Right atrium auricular region (tissue), 2 donors: ENCODE data around the gene C12orf56. TPM values are rescaled to one million over a fixed set of nuclear protein-coding genes. Genes with fewer than 3 reads are reported as not detected.

Experiments
- DNase-seq: peaks from one replicate; pipeline ENCODE4 v3.0.0-alpha.2; 2019; ENCODE audit warnings: low spot score
- H3K27ac ChIP-seq, 2 donors: fragments of 200-600 bp; sonication (generic); 1 replicate in 1 of 2; 2 replicates in 1 of 2; pipeline ENCODE4 v1.5.1; 2016 to 2019
- H3K27me3 ChIP-seq, 2 donors: fragments of 200-600 bp; sonication (generic); one replicate each; pipeline versions ENCODE4 v1.5.1 to v1.6.0; 2017 to 2019
- H3K36me3 ChIP-seq: fragments of 200-600 bp; sonication (generic); one replicate; pipeline ENCODE4 v1.5.1; 2016
- H3K4me1 ChIP-seq, 2 donors: fragments of 200-600 bp; sonication (generic); one replicate each; pipeline versions ENCODE4 v1.5.1 to v1.6.0; 2017 to 2019
- H3K4me3 ChIP-seq, 2 donors: fragments of 200-600 bp; sonication (generic); 1 replicate in 1 of 2; 2 replicates in 1 of 2; pipeline ENCODE4 v1.5.1; 2017 to 2019; ENCODE audit warnings: mild to moderate bottlenecking in 1 of 2, moderate library complexity in 1 of 2
- H3K9me3 ChIP-seq, 2 donors: fragments of 200-600 bp; sonication (generic); one replicate each; pipeline ENCODE4 v1.5.1; 2019
- total RNA-seq, 2 donors: library from RNA; depleted of rRNA; stranded (reverse); fragments of >200 nt; gene quantifications; one replicate each; pipeline ENCODE4 v1.1.0, GENCODE V29; 2016
- TF ChIP-seq, protein P1 (sequence below), 2 donors: fragments of 200-600 bp; sonication (generic); IDR thresholded peaks; one replicate each; pipeline ENCODE4 v1.5.1; 2019; ENCODE audit warnings: antibody characterized with exemption in 2 of 2

C12orf56 gene
- total RNA-seq, 2 donors from 2014 or later, result not detected

DNA sequence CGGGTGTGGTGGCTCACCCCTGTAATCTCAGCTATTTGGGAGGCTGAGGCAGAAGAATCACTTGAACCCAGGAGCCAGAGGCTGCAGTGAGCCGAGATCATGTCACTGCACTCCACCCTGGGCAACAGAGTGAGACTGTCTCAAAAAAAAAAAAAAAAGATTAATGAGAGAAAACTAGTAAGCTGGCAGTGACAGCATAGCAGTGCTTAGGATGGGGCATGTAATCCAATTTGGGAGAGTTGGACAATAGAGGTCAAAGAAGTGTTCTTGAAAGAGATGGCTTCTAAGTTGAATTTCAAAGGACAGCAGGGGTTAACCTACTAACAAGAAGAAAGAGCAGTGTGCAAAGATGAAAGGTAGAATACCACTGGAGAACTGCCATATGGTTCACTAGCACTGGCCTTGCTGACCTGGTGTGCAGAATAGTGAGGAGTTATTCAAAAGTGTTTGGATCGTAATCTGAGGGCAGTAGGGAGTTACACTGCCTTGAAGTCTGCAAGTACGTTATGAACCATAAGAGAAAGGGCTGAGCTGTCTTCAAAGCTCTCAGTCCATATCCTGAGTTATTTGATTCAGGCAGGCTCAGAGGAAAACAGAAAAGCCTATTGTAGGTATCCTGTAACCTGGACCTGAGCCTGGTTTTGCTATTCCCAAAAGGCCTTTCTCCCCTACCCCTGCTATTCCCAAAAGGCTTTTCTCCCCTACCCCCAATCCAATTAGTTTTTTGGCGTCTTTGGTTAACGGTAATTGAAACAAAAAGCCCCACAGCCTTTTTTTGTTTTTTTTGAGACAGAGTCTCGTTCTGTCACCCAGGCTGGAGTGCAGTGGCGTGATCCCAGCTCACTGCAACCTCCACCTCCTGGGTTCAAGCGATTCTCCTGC is 17.0 kb upstream of the C12orf56 start:
- peaks cover 22% of the 10 kb centered on the region for H3K36me3 ChIP-seq
- TF ChIP-seq, protein P1, sequence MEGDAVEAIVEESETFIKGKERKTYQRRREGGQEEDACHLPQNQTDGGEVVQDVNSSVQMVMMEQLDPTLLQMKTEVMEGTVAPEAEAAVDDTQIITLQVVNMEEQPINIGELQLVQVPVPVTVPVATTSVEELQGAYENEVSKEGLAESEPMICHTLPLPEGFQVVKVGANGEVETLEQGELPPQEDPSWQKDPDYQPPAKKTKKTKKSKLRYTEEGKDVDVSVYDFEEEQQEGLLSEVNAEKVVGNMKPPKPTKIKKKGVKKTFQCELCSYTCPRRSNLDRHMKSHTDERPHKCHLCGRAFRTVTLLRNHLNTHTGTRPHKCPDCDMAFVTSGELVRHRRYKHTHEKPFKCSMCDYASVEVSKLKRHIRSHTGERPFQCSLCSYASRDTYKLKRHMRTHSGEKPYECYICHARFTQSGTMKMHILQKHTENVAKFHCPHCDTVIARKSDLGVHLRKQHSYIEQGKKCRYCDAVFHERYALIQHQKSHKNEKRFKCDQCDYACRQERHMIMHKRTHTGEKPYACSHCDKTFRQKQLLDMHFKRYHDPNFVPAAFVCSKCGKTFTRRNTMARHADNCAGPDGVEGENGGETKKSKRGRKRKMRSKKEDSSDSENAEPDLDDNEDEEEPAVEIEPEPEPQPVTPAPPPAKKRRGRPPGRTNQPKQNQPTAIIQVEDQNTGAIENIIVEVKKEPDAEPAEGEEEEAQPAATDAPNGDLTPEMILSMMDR (IDR thresholded peaks at IDR 0.05), result no peak
- H3K4me1 ChIP-seq, result peaks cover 0 to 18% of the 10 kb centered on the region in 2 donors
- no peak overlapping the region for H3K27ac ChIP-seq
- DNase-seq, result no peak
- H3K27me3 ChIP-seq, result no peaks in the 10 kb centered on the region
- no peaks in the 10 kb centered on the region for H3K9me3 ChIP-seq
- no peak overlapping the region for H3K4me3 ChIP-seq

DNA sequence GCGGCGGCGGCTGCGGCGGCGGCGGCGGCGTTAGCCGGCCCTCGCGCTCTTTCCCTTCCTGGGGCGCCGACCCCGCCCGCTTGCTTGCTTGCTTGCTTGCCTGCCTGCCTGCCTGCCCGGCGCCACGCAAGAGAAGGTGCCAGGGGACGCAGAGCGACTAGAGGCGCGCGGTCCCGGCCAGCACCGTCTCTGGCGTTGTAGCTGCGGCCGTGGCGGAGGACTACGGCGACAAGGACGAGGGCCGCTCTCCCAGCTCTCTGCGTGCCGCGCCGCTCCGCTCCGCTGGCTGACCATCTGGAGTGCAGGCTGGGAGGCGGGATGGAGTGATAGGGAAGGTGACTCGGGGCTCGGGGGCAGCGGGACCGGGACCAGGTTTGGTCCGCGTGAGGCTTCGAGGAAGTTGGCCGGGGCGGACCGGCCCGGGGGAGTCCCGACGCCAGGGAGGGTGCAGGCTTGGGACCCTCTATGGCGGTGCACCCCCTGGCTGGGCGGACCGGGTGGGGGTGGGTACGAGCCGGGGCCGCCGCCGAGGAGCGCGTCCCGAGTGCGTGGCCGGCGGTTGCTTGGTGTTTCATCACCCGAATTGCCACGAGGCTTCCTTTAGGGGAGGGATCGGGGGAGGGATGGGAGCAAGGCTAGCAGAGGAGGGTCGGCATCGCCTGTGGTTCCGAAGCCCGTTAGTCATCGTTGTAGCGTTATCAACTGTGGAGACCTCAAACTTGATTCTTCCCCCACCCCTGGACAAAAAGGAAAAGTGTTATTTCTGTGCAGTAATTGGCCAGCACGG is 14.1 kb upstream of the C12orf56 start:
- H3K4me3 ChIP-seq, result peak overlapping the region; percentile 90 to 95
- H3K36me3 ChIP-seq, result no peaks in the 10 kb centered on the region
- no peaks in the 10 kb centered on the region for H3K9me3 ChIP-seq
- TF ChIP-seq, protein P1 (IDR thresholded peaks at IDR 0.05), result no peak
- H3K27me3 ChIP-seq, result no peaks in the 10 kb centered on the region
- peaks cover 0 to 18% of the 10 kb centered on the region in 2 donors for H3K4me1 ChIP-seq
- H3K27ac ChIP-seq, result peak overlapping the region; percentile 94 to 100
- DNase-seq, result peak; percentile 64

DNA sequence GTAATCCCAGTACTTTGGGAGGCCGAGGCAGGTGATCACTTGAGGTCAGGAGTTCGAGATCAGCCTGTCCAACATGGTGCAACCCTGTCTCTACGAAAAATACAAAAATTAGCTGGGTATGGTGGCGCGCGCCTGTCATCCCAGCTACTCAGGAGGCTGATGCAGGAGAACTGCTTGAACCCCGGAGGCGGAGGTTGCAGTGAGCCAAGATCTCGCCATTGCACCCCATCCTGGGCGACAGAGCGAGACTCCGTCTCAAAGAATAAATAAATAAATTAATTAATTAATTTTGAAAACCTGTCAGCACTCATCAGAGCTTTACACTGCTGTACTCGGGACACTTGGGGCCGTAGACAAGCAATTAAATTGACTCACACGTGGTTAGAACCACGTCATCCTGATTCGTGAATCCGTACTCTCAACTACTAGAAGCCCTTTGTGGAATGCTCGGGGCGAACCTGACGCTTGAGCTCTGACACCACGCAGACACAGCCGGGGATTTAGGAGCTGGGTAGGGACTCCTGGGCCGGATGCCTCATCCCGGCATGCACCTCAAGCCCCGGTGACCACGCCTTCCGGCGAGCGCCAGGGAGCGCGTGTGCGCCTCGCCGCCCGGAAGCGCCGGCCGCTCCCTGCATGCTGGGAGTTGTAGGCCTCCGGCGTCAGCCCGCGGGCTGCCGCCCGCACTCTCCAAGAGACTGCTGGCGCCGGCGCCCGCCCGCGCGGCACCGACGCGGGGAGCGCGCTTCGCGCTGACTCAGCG is 13.3 kb upstream of the C12orf56 start, which contains the start of gene XPOT:
Gene XPOT, plus strand, starts transcription at position 686 of the 763 bp plus-strand sequence. CDS start 5,644 bp downstream, outside the sequence.
- Histone ChIP-seq H3K4me3 (peak within 1 kb of the TSS; percentile 90 to 95), H3K27ac (peak within 1 kb of the TSS; percentile 94 to 100), H3K36me3 (no peaks in the 10 kb centered on the region), H3K4me1 (peaks cover 0 to 18% of the 10 kb centered on the region in 2 donors), H3K27me3 (no peaks in the 10 kb centered on the region), H3K9me3 (no peaks in the 10 kb centered on the region)
- TF ChIP-seq, protein P1 (IDR thresholded peaks at IDR 0.05), result no peak
- peak; percentile 95 for DNase-seq

DNA sequence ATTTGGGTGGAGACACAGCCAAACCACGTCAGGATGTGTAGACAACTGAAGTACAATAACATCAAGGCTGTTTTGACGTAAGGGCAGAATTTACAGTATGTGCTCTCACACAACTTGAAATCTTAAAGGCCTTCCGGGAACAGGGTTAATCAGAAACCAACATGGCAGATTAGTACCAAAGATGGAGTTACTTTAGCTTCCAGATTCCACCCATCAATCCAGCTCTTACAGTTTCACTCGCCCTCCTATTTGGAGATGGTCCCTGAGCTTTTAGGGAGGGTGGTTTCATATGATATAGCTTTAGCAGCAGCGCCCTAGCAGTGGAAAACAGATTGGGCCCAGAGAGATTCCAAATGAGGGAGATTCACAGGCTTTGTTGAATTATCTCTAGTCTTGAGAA is 11.6 kb upstream of the C12orf56 start:
- peaks cover 0 to 18% of the 10 kb centered on the region in 2 donors for H3K4me1 ChIP-seq
- no peaks in the 10 kb centered on the region for H3K27me3 ChIP-seq
- no peak overlapping the region for H3K27ac ChIP-seq
- H3K36me3 ChIP-seq, result no peaks in the 10 kb centered on the region
- DNase-seq, result no peak
- no peaks in the 10 kb centered on the region for H3K9me3 ChIP-seq
- TF ChIP-seq, protein P1 (IDR thresholded peaks at IDR 0.05), result no peak
- H3K4me3 ChIP-seq, result no peak overlapping the region

DNA sequence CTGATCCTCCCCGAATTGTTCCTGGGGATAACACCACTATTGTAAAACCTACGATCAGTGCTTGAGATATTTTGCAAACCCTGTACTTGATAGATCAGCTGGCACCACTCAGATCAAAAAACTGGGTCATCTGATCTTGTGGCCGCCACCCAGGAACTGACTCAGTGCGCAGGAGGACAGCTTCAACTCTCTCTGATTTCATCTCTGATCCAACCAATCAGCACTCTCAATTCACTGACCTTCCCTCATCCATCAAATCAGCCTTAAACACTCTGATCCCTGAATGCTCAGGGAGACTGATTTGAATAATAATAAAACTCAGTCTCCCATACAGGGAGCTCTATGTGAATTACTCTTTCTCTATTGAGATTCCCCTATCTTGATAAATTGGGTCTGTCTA is 9.5 kb upstream of the C12orf56 start:
- Histone ChIP-seq H3K4me1 (peaks cover 0 to 4% of the 10 kb centered on the region in 2 donors), H3K36me3 (no peaks in the 10 kb centered on the region), H3K27me3 (no peaks in the 10 kb centered on the region), H3K27ac (no peak overlapping the region), H3K9me3 (no peaks in the 10 kb centered on the region), H3K4me3 (no peak overlapping the region)
- TF ChIP-seq, protein P1 (IDR thresholded peaks at IDR 0.05), result no peak
- no peak for DNase-seq
